Thyroid gland (tissue), 4 donors: ENCODE measurements around the gene CLPSL2. TPM values are rescaled to one million over a fixed set of nuclear protein-coding genes. Genes with fewer than 3 reads are reported as not detected.

Experiments used
- DNase-seq, 2 donors: peaks; one replicate each; pipeline ENCODE4 v3.0.0-alpha.2; 2019
- H3K27ac ChIP-seq, 3 donors: fragments of 200-600 bp; sonication (generic); 1 replicate in 2 of 3; 2 replicates in 1 of 3; pipeline ENCODE4 v1.5.1; 2016 to 2019; ENCODE audit warnings: mild to moderate bottlenecking in 1 of 3, moderate library complexity in 1 of 3
- H3K27me3 ChIP-seq: fragments of 200-600 bp; sonication (generic); one replicate; pipeline ENCODE4 v1.5.1; 2019
- H3K36me3 ChIP-seq, 2 donors: fragments of 200-600 bp; sonication (generic); one replicate each; pipeline ENCODE4 v1.5.1; 2016 to 2019
- H3K4me1 ChIP-seq, 2 donors: fragments of 200-600 bp; sonication (generic); one replicate each; pipeline ENCODE4 v1.5.1; 2017 to 2019
- H3K4me3 ChIP-seq, 3 donors: fragments of 200-600 bp; sonication (generic); replicated peaks in 1 of 3; 1 replicate in 2 of 3; 2 replicates in 1 of 3; pipeline ENCODE4 v1.5.1; 2016; ENCODE audit warnings: mild to moderate bottlenecking in 1 of 3
- H3K9me3 ChIP-seq: fragments of 200-600 bp; sonication (generic); one replicate; pipeline ENCODE4 v1.5.1; 2017
- POLR2A ChIP-seq, 2 donors: fragments of 450-650 bp; IDR thresholded peaks; one replicate each; pipeline ENCODE4 v1.6.1; 2017; ENCODE audit warnings: antibody characterized with exemption in 2 of 2, mild to moderate bottlenecking in 2 of 2, moderate library complexity in 1 of 2
- WGBS, 2 donors: methylation state at CpG; one replicate each; pipeline ENCODE4 v1.1.5; 2017; 5-methylcytosine and 5-hydroxymethylcytosine counted together
- intact Hi-C: fragments of 100-400 bp; cut with DNase I; formaldehyde crosslinking; loops from one replicate; pipeline ENCODE4 v1.15.1; 2023
- total RNA-seq, 4 donors: library from RNA; depleted of rRNA; stranded (reverse); fragments of >200 nt; gene quantifications; one replicate each; pipeline ENCODE4 v1.2.3, GENCODE V29; 2016
- TF ChIP-seq, protein P1 (sequence below), 6 experiments: fragments of 200-600 bp in 3 of 6; fragments of 450-650 bp in 3 of 6; sonication (generic) in 3 of 6; IDR thresholded peaks; one replicate each; pipeline ENCODE4 v1.5.1; 2016 to 2019; ENCODE audit warnings: antibody characterized with exemption in 6 of 6, mild to moderate bottlenecking in 2 of 6, inconsistent platforms in 1 of 6, moderate library complexity in 1 of 6

The CLPSL2 gene
- total RNA-seq, 4 donors from 2014 or later: not detected

DNA sequence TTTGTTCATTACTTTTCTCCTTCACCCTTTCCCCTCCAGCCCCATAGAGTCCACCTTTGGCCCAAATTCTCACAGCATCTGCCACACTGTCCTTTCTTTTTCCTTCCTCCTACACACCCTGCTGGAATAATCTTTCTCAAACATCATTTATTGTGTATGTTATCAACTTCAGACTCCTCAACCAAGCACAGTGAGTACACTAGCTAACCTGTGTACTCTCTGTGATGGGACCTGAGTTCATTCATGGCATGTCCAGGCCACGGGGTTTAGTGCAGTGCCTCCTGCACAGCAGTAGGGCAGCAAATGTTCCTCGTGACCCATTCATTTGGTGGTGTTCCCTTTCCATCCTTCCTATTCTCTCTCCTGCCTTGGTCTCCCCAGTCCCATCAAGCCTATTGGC lies 46.7 kb upstream of the CLPSL2 start:
- Histone ChIP-seq H3K9me3 (no peaks in the 10 kb centered on the region), H3K27ac (peak overlapping the region; percentile 99 to 100 (median 99)), H3K36me3 (no peaks in the 10 kb centered on the region), H3K27me3 (no peaks in the 10 kb centered on the region), H3K4me1 (peaks cover 81 to 87% of the 10 kb centered on the region in 2 donors), H3K4me3 (no peak overlapping the region)
- intact Hi-C loops: loop anchor here (5.0 kb wide), 1 partner anchor 37 kb away; no protein-coding TSS in a partner anchor
- TF ChIP-seq, protein P1, sequence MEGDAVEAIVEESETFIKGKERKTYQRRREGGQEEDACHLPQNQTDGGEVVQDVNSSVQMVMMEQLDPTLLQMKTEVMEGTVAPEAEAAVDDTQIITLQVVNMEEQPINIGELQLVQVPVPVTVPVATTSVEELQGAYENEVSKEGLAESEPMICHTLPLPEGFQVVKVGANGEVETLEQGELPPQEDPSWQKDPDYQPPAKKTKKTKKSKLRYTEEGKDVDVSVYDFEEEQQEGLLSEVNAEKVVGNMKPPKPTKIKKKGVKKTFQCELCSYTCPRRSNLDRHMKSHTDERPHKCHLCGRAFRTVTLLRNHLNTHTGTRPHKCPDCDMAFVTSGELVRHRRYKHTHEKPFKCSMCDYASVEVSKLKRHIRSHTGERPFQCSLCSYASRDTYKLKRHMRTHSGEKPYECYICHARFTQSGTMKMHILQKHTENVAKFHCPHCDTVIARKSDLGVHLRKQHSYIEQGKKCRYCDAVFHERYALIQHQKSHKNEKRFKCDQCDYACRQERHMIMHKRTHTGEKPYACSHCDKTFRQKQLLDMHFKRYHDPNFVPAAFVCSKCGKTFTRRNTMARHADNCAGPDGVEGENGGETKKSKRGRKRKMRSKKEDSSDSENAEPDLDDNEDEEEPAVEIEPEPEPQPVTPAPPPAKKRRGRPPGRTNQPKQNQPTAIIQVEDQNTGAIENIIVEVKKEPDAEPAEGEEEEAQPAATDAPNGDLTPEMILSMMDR (IDR thresholded peaks at IDR 0.05): no peak
- no peak for TF ChIP-seq POLR2A (IDR thresholded peaks at IDR 0.05)
- 44 to 67% methylated on average over 2 of the region's 2 CpGs for WGBS, 2 donors
- no peak for DNase-seq

DNA sequence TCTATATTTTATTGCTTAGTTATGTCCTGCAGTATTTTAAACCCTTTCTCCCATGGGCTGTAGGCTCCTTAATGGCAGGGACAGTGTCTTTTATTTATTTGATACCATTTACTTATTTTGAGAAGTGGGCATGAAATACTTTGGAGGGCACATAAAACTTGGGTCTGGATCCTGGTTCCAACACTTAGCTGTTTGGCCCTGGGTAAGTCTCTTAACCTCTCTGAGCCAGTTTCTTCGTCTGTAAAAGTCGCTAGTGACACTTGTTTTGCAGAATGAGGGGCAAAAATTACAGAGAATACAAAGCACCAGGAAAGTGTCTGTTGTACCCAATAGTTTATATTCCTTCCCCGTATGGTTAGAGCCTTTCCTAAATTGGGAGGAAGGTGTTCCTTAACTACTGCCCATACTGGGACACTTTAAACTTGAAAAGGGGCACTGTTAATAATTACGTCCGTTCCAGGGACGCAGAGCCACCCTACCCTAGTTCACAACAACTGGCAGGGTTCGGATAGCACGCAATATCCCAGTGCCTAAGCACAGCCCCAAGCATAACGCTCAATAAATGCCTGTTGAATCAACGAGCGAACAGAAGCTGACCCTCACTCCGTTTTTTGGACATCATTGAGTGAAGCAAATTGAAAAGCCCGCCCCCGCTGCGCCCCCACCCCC lies 45.5 kb upstream of the CLPSL2 start:
- no peak for DNase-seq
- H3K4me1 ChIP-seq: peaks cover 70 to 83% of the 10 kb centered on the region in 2 donors
- intact Hi-C loops: no loop called here

DNA sequence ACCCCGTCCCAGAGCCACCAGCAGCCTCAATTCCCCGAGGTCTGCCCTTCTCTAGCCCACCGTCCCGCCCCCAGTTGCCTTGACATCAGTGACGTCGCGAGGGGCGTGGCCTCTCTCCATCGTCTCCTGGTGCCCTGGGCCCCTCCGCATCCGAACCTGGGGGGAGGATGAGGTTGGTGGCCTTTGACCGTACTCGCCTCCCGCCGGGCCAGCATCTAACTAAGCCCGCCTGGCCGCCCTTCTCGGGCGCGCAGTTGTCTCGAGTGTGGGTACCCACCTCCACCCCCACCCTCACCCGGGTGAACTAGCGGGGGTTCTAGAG lies 45.0 kb upstream of the CLPSL2 start:
- H3K27me3 ChIP-seq: no peaks in the 10 kb centered on the region
- peak overlapping the region in 2 of 3 donors; percentile 36 to 46 for H3K4me3 ChIP-seq
- TF ChIP-seq POLR2A (IDR thresholded peaks at IDR 0.05): peak; percentile 46 to 93
- TF ChIP-seq, protein P1 (IDR thresholded peaks at IDR 0.05): no peak
- peak overlapping the region; percentile 99 to 100 (median 99) for H3K27ac ChIP-seq
- intact Hi-C loops: no loop called here
- H3K36me3 ChIP-seq: no peaks in the 10 kb centered on the region
- peaks cover 65 to 83% of the 10 kb centered on the region in 2 donors for H3K4me1 ChIP-seq
- DNase-seq: peak; percentile 98
- WGBS, 2 donors: 0 to 2% methylated on average over 2 to 9 of the region's 23 CpGs
- no peaks in the 10 kb centered on the region for H3K9me3 ChIP-seq

More for the DNA sequence above, 45.5 kb upstream of the CLPSL2 start:
- no peaks in the 10 kb centered on the region for H3K27me3 ChIP-seq
- no peak overlapping the region for H3K4me3 ChIP-seq
- TF ChIP-seq, protein P1 (IDR thresholded peaks at IDR 0.05): no peak
- no peak for TF ChIP-seq POLR2A (IDR thresholded peaks at IDR 0.05)
- H3K27ac ChIP-seq: peak overlapping the region; percentile 99 to 100 (median 99)
- no peaks in the 10 kb centered on the region for H3K36me3 ChIP-seq
- WGBS, 2 donors: 17 to 24% methylated on average over 13 to 15 of the region's 15 CpGs
- no peaks in the 10 kb centered on the region for H3K9me3 ChIP-seq

DNA sequence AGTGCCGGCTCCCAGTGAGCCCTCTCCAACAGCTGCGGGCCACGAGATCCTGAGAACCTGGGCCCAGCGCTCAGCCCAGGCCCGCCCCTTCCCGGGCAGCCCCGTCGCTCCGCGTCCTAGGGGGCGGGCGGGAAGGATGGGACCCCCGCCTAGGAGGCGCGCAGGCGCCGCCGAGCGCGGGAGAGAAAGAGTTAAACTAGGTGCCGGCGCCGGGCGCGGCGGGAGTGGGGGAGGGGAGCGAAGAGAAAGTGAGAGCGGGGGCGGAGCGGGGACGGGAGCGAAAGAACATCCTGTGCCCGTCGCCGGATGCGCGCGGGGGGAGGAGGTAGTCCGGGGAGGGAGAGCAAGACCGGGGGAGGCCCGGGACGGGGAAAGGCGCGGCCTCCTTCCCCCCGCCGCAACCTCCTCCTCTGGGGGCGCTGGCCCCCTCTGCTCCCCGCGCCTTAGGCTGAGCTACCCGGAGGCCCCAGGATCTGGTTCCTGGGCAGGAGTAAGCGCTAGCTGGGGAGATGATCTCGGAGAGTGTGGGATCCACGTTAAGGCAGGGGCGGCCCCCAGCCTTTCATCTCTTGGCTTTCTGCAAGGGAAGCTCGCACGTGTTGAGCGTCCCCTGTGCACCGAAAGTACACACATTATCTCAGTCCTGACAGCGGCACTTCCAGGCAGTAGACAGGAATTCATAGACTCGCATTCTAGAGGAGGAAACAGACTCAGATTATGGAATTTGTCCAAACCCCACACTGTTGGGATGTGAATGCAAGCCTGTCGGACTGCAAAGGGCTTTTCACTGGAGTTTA lies 44.5 kb upstream of the CLPSL2 start:
- peak; percentile 99 for DNase-seq
- intact Hi-C loops: no loop called here
- H3K4me1 ChIP-seq: peaks cover 59 to 78% of the 10 kb centered on the region in 2 donors

More for the DNA sequence above, 44.5 kb upstream of the CLPSL2 start:
- H3K27me3 ChIP-seq: no peaks in the 10 kb centered on the region
- H3K9me3 ChIP-seq: no peaks in the 10 kb centered on the region
- WGBS, 2 donors: 1% methylated on average over 24 to 40 of the region's 61 CpGs
- peak overlapping the region; percentile 99 to 100 (median 99) for H3K27ac ChIP-seq
- no peaks in the 10 kb centered on the region for H3K36me3 ChIP-seq
- peak overlapping the region in 2 of 3 donors; percentile 36 to 46 for H3K4me3 ChIP-seq
- peak in 1 of 2 donors; percentile 64 for TF ChIP-seq POLR2A (IDR thresholded peaks at IDR 0.05)
- TF ChIP-seq, protein P1 (IDR thresholded peaks at IDR 0.05): peak in 1 of 6 experiments; percentile 1
